Measurements from ENCODE around the gene EXOC6B.

- TF ChIP-seq CTCF (IDR thresholded peaks at IDR 0.05) (no peak), POLR2AphosphoS5 (IDR thresholded peaks at IDR 0.05) (no peak), POLR2A (IDR thresholded peaks at IDR 0.05) (no peak)
Measured at GRCh38 chr2:72363406-72363805, 462.4 kb downstream of the EXOC6B start.

Measured in prostate gland (tissue), 2 donors.